K562 (cell line): ENCODE measurements around the gene FOXF2.

Experiments
- ARID4B ChIP-seq: sonication (generic); formaldehyde crosslinking; IDR thresholded peaks from 2 replicates; pipeline ENCODE4 v1.8.0; 2022; ENCODE audit warnings: mild to moderate bottlenecking, missing genetic modification reagents
- ELF2 ChIP-seq: fragments of 250-450 bp; sonication (Bioruptor Pico); IDR thresholded peaks from 2 replicates; pipeline ENCODE4 v1.5.0; 2021; ENCODE audit warnings: mild to moderate bottlenecking
- IRF2 ChIP-seq: sonication (generic); formaldehyde crosslinking; IDR thresholded peaks from 2 replicates; pipeline ENCODE4 v1.8.1; 2022; ENCODE audit warnings: mild to moderate bottlenecking, missing genetic modification reagents
- KLF13 ChIP-seq: fragments of 450-650 bp; IDR thresholded peaks from 2 replicates; pipeline ENCODE4 v1.6.1; 2016; ENCODE audit warnings: missing genetic modification characterization, low read depth, mild to moderate bottlenecking, missing compliant biosample characterization, moderate library complexity, borderline replicate concordance
- SMC3 ChIP-seq: conservative IDR thresholded peaks from 2 replicates; pipeline ENCODE4 v1.6.1; 2011; ENCODE audit warnings: low read depth, low read length, improper control_type of control experiment; ENCODE audit not compliant: insufficient read depth
- USF1 ChIP-seq: sonication (generic); formaldehyde crosslinking; IDR thresholded peaks from 2 replicates; pipeline ENCODE4 v1.9.0; 2022; ENCODE audit warnings: mild to moderate bottlenecking, missing genetic modification reagents
- ZNF232 ChIP-seq: sonication (generic); formaldehyde crosslinking; IDR thresholded peaks from 2 replicates; pipeline ENCODE4 v1.8.0; 2022; ENCODE audit warnings: mild to moderate bottlenecking, missing genetic modification reagents
- TF ChIP-seq, protein P1 (sequence below), 3 experiments: IDR thresholded peaks in 2 of 3; conservative IDR thresholded peaks in 1 of 3; 2 replicates each; pipeline ENCODE4 v1.5.1; 2011 to 2012; ENCODE audit warnings: low read length in 3 of 3, mild to moderate bottlenecking in 3 of 3, control low read depth in 2 of 3, improper control_type of control experiment in 1 of 3, inconsistent platforms in 1 of 3, low read depth in 1 of 3, mixed read lengths in 1 of 3, moderate library complexity in 1 of 3; ENCODE audit not compliant: insufficient read depth in 2 of 3

DNA sequence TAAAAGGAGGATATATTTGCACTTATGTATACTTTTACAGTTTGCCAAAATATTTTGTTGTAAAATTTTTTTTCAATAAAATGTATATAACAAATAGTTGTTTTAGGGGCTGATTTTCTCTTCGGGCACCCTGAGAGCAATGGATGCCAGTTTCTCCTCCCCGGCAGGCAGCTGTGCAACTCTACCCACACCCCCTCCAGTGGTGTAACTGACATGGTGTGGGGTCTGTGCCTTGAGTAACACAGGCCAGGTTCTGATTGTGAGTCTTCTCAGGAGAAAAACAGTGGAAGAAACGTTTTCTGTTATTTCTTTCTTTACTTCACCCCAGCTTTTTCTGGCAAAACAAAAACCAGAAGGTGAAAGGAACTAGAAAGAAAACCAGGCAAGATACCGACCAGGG, 6.1 kb downstream of the FOXF2 start:
- no peak for TF ChIP-seq USF1 (CRISPR knock-in tag)
- no peak for TF ChIP-seq ELF2 (CRISPR knock-in tag)
- no peak for TF ChIP-seq SMC3
- no peak for TF ChIP-seq IRF2 (CRISPR knock-in tag)
- TF ChIP-seq, protein P1, sequence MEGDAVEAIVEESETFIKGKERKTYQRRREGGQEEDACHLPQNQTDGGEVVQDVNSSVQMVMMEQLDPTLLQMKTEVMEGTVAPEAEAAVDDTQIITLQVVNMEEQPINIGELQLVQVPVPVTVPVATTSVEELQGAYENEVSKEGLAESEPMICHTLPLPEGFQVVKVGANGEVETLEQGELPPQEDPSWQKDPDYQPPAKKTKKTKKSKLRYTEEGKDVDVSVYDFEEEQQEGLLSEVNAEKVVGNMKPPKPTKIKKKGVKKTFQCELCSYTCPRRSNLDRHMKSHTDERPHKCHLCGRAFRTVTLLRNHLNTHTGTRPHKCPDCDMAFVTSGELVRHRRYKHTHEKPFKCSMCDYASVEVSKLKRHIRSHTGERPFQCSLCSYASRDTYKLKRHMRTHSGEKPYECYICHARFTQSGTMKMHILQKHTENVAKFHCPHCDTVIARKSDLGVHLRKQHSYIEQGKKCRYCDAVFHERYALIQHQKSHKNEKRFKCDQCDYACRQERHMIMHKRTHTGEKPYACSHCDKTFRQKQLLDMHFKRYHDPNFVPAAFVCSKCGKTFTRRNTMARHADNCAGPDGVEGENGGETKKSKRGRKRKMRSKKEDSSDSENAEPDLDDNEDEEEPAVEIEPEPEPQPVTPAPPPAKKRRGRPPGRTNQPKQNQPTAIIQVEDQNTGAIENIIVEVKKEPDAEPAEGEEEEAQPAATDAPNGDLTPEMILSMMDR (IDR thresholded peaks at IDR 0.05 in 2 of 3, conservative IDR thresholded peaks at IDR 0.05 in 1 of 3; ENCODE audit: insufficient read depth in 2 of 3, low read depth in 1 of 3, low read length in 3 of 3), result no peak
- no peak for TF ChIP-seq ARID4B (CRISPR knock-in tag)
- no peak for TF ChIP-seq ZNF232 (CRISPR knock-in tag)
- TF ChIP-seq KLF13 (tag), result no peak
